Endothelial cell (in vitro differentiated cells): ENCODE results near the gene MFAP4. TPM values are rescaled to one million over a fixed set of nuclear protein-coding genes. Genes with fewer than 3 reads are reported as not detected.

Experiments
- DNase-seq: peaks from one replicate; pipeline ENCODE4 v3.0.0; 2021; ENCODE audit warnings: low spot score
- H3K27ac Mint-ChIP-seq: one replicate; pipeline ENCODE4 v1.8.0; 2021; ENCODE audit warnings: mixed read lengths, inconsistent platforms; ENCODE audit not compliant: unreplicated experiment
- H3K27me3 Mint-ChIP-seq: one replicate; pipeline ENCODE4 v1.8.0; 2021; ENCODE audit warnings: mild to moderate bottlenecking, moderate library complexity, mixed read lengths, inconsistent platforms; ENCODE audit not compliant: unreplicated experiment
- H3K36me3 Mint-ChIP-seq: one replicate; pipeline ENCODE4 v1.8.0; 2021; ENCODE audit warnings: mild to moderate bottlenecking, low read depth, mixed read lengths, inconsistent platforms; ENCODE audit not compliant: unreplicated experiment
- H3K4me1 Mint-ChIP-seq: one replicate; pipeline ENCODE4 v1.8.0; 2021; ENCODE audit warnings: mild to moderate bottlenecking, mixed read lengths, inconsistent platforms; ENCODE audit not compliant: unreplicated experiment
- H3K4me3 Mint-ChIP-seq: one replicate; pipeline ENCODE4 v1.8.0; 2021; ENCODE audit warnings: mild to moderate bottlenecking, mixed read lengths, inconsistent platforms; ENCODE audit not compliant: unreplicated experiment
- H3K9me3 Mint-ChIP-seq: one replicate; pipeline ENCODE4 v1.8.0; 2021; ENCODE audit warnings: mixed read lengths, inconsistent platforms; ENCODE audit not compliant: unreplicated experiment
- CTCF ChIP-seq: fragments of 200-600 bp; sonication (generic); IDR thresholded peaks from one replicate; pipeline ENCODE4 v1.5.0; 2021; ENCODE audit warnings: antibody characterized with exemption; ENCODE audit not compliant: unreplicated experiment
- total RNA-seq: library from RNA; stranded (reverse); fragmentation: NEBNext Ultra II Directional; extraction: Animal tissue kit (Norgen Biotek cat#: 25700); gene quantifications from one replicate; pipeline ENCODE4 v1.2.1, GENCODE V29; 2021; ENCODE audit not compliant: unreplicated experiment

MFAP4 gene
- total RNA-seq, 1 donor from 2014 or later: 0.67 TPM

- no peak for DNase-seq
- TF ChIP-seq CTCF: no peak
- no peak overlapping the region for H3K27ac Mint-ChIP-seq
- peaks cover 8% of the 10 kb centered on the region for H3K27me3 Mint-ChIP-seq
- H3K4me3 Mint-ChIP-seq: no peak overlapping the region
- peaks cover 14% of the 10 kb centered on the region for H3K4me1 Mint-ChIP-seq
- peaks cover 20% of the 10 kb centered on the region for H3K36me3 Mint-ChIP-seq
- no peaks in the 10 kb centered on the region for H3K9me3 Mint-ChIP-seq
Observed at GRCh38 chr17:19381361-19381740, 5.6 kb downstream of the MFAP4 start.

GRCh38 chr17:19380481-19381301 is 6.3 kb downstream of the MFAP4 start:
- DNase-seq: no peak
- TF ChIP-seq CTCF: no peak
- peaks cover 8% of the 10 kb centered on the region for H3K27me3 Mint-ChIP-seq
- H3K4me1 Mint-ChIP-seq: peaks cover 14% of the 10 kb centered on the region
- H3K27ac Mint-ChIP-seq: no peak overlapping the region
- H3K4me3 Mint-ChIP-seq: peak overlapping the region; percentile 59
- H3K36me3 Mint-ChIP-seq: peaks cover 20% of the 10 kb centered on the region
- no peaks in the 10 kb centered on the region for H3K9me3 Mint-ChIP-seq

GRCh38 chr17:19379361-19380065 is 7.5 kb downstream of the MFAP4 start:
- no peak for DNase-seq
- peak overlapping the region; percentile 95 for H3K4me3 Mint-ChIP-seq
- TF ChIP-seq CTCF: no peak

DNA sequence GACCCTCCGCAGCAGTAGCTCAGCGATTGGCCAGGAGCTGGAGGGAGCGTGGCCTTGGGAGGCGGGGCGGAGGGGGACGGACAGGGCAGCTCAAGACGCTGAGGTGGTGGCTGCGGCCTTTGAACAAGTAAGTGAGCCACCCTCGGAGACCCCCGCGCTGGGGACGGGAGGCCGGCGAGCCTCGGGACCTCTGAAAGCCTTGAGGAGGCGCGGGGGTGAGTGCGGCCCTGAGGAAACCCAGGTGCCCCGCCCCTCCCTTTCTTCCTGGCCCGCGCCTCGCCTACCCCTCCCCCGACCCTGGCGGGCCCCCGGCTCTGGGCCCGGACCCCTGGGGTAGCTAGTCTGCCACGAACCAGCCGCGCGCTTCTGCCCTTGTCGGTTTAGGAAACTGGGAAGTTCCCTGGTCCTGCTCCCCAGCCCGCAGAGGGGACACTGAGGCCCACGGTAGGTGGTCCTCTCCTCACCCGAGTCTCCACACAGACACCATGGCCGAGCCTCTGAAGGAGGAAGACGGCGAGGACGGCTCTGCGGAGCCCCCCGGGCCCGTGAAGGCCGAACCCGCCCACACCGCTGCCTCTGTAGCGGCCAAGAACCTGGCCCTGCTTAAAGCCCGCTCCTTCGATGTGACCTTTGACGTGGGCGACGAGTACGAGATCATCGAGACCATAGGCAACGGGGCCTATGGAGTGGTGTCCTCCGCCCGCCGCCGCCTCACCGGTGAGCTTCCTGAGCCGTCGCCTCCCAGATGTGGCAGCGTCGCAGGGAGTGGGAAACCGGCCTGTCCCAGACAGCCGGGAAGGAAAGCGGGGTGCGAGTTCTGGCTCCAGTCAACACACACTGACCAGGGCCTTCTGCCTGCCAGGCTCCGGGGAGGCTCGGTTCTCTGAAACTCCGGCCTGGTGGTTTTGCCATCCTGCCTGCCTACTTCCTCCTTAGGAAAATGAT is 8.3 kb downstream of the MFAP4 start, which contains the start of gene MAPK7:
Gene MAPK7 (plus strand): TSS at position 83 of the 945 bp plus-strand sequence. CDS start 403 bp downstream, at position 486.
- Mint-ChIP-seq H3K27ac (peak within 1 kb of the TSS; percentile 98), H3K4me3 (peak within 1 kb of the TSS; percentile 99)
- DNase-seq: no peak

More at GRCh38 chr17:19379361-19380065, 7.5 kb downstream of the MFAP4 start:
- Mint-ChIP-seq H3K4me1 (peaks cover 14% of the 10 kb centered on the region), H3K36me3 (peaks cover 20% of the 10 kb centered on the region), H3K27me3 (peaks cover 7% of the 10 kb centered on the region), H3K9me3 (no peaks in the 10 kb centered on the region), H3K27ac (peak overlapping the region; percentile 9)

More for the DNA sequence above, 8.3 kb downstream of the MFAP4 start, which contains the start of gene MAPK7:
- H3K9me3 Mint-ChIP-seq: no peaks in the 10 kb centered on the region
- H3K27me3 Mint-ChIP-seq: peaks cover 7% of the 10 kb centered on the region
- no peak for TF ChIP-seq CTCF
- peaks cover 20% of the 10 kb centered on the region for H3K36me3 Mint-ChIP-seq
- H3K4me1 Mint-ChIP-seq: peaks cover 14% of the 10 kb centered on the region
